HG02943 (cell line): ENCODE measurements around the gene TSPAN3.
A peak's percentile ranks its signal among the peaks of the same experiment; 100 is the strongest.

Experiments used
- ATAC-seq: cut with Tn5 transposase; IDR thresholded peaks from one replicate; pipeline ENCODE4 v1.9.1; 2021; ENCODE audit warnings: mild to moderate bottlenecking, low read depth, moderate library complexity; ENCODE audit not compliant: unreplicated experiment

The TSPAN3 gene

GRCh38 chr15:77012868-77013267 lies 58.0 kb downstream of the TSPAN3 start:
- no peak for ATAC-seq

DNA sequence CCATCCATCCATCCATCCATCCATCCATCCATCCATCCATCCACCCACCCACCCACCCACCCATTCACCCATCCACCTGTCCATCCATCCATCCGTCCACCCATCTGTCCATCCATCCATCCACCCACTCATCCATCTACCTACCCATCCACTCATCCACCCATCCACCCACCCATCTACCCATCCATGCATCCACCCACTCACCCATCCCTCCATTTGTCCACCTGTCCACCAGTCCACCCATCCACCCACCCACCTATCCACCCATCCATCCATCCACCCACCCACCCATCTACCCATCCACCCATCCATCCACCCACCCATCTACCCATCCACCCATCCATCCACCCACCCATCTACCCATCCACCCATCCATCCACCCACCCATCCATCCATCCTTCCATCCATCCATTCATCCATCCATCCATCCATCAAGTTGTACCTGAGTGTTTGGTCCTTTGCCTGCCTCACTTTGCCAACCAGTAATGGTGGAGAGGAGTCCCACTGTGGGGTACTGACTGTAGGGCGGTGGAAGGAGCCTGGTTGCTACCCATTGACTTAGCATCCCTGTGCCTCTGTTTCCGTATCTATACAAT lies 58.7 kb downstream of the TSPAN3 start:
- ATAC-seq: no peak

DNA sequence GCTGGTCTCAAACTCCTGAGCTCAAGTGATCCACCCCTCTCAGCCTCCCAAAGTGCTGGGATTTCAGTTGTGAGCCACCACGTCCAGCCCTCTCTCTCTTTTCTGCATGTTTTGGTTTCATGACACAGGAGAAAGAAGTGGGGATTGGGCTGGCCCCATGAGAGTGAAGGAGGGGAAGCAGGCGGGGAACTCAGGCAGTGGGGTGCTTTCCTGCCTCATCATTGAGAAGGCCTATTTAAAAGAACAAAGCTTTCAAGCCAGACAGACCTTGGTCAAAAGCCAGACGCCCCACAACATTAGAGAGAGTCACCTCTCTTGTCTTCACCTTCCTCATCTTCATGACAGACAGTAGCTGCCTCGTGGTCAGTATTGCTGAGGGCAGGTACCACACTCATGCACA lies 60.1 kb downstream of the TSPAN3 start:
- no peak for ATAC-seq

DNA sequence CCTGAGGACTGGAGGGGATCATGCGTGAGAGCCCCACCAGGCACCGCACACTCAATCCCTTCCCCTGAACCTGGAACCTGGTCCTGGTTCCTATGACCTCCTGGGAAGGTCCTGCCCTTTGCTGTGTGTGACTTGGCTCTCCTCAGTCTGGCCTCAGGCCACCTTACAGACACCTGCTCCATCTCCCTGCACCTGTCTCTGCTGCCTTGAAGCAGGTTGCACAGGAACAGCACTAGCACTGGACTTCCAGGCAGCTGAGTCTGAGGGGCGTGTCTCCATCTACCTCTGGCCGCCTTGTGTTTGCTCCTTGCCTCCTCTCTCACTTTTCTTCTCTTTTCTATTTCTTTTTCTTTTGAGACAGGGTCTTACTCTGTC lies 60.6 kb downstream of the TSPAN3 start:
- ATAC-seq: no peak

DNA sequence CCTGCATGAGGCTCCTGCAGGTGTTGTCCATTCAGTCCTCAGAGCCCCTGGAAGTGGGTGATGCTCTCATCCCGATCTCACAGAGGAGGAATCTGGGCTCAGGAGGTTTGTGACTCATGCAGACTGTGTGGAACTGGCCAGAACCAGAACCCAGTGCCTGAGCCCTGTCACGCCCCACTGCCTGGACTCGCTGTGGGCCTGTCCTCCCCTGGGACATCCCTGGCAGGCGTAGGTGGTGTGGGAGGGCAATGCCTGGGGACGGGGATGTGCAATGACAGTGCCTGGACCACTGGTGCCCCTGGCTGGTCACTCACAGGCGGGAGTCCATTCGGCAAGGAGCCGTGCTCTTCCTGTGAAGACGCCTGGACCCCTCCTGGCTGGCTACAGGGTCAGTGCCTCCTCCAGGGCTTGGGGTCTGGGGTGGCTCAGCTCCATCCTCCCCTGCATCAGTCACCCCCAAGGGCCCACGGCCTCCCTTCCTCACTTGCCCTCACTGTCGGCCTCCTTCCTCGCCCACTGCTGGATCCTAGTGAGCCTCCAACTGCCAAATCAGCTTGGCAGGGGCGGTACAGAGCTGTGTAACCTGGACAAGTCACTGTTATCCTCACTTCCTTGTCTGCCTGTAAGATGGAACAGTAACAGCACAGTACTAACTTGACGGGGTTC lies 61.1 kb downstream of the TSPAN3 start:
- ATAC-seq: no peak

- no peak for ATAC-seq
Observed at GRCh38 chr15:77009176-77009575, 61.7 kb downstream of the TSPAN3 start.

DNA sequence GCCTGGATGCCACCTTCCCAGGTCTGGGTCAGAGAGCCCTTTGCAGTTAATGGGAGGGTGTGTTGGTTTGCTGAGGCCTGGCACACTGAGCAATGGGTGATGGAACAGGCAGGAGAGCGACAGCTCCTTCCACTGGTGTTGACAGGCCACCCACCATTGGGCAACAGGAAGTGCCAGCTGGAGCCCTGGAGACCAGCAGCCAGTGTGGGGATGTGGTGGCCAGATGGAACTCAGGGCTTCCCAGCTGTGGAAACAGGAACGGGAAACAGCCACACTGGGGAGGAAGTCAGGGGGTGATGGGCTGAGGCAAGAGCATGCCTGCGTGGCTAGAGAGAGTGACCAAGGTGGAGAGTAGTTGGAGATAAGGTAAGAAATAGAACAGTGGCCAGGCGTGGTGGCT lies 66.7 kb downstream of the TSPAN3 start:
- no peak for ATAC-seq

DNA sequence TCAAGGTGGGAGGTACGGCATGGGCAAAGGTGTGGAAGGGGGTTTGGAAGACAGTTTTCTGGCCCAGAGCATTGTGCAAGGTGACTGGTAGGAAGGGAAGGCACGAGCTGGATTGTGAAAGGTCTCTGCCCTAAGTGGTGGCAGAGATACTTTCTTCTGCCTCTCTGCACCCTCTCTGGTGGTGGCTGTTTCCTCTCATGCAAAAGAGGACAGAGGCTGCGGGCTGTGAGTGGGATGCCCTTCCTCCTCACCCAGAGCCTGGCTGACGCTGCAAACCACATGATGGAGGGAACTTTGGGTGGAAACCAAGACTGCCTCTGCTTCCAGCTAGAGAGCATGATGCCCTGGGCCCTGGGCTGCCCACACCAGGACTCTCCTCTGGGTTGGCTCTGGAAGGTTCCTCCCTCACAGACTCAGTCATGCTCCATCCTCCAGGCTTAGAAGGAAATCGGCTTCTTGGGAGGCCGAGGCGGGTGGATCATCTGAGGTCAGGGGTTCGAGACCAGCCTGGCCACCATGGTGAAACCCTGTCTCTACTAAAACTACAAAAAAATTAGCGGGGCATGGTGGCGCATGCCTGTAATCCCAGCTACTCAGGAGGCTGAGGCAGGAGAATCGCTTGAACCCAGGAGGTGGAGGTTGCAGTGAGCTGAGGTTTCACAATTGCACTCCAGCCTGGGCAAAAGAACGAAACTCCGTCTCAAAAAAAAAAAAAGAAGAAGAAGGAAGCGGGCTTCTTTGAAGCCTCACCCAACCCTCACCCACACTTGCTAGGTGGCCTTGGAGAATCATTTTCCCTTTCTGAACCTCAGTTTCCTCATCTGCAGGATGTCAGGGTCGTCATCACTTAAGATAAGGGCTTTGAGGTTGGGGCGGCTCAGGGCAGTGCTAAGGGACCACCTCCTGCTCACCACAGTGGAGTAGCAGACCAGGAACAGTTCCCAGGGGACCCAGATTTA lies 67.7 kb downstream of the TSPAN3 start:
- ATAC-seq: peak; percentile 79

DNA sequence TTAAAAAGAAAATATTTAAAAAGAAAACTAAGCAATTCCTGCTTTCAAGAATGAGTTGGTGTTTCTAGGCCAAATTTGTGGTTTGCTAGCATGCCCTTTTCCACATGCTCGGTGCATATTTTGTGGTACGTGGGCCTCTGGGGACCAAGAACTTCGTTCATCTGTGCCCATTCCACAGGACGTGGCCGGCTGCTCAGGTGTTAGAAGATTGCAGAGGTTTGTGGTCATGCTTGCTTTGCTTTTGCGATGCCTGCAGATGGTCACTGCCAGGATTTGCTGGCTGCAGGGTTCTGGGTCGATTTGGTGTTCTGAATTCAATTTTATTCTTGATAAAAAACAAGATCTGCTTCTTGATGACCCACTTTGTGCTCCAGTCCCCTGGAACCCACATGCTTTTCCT lies 68.5 kb downstream of the TSPAN3 start:
- no peak for ATAC-seq

- ATAC-seq: no peak
Observed at GRCh38 chr15:77001966-77002365, 68.9 kb downstream of the TSPAN3 start.

- no peak for ATAC-seq
Observed at GRCh38 chr15:77001351-77001750, 69.6 kb downstream of the TSPAN3 start.

- ATAC-seq: no peak
Observed at GRCh38 chr15:76999996-77000395, 70.9 kb downstream of the TSPAN3 start.

GRCh38 chr15:76998663-76999285 lies 72.1 kb downstream of the TSPAN3 start:
- ATAC-seq: no peak

DNA sequence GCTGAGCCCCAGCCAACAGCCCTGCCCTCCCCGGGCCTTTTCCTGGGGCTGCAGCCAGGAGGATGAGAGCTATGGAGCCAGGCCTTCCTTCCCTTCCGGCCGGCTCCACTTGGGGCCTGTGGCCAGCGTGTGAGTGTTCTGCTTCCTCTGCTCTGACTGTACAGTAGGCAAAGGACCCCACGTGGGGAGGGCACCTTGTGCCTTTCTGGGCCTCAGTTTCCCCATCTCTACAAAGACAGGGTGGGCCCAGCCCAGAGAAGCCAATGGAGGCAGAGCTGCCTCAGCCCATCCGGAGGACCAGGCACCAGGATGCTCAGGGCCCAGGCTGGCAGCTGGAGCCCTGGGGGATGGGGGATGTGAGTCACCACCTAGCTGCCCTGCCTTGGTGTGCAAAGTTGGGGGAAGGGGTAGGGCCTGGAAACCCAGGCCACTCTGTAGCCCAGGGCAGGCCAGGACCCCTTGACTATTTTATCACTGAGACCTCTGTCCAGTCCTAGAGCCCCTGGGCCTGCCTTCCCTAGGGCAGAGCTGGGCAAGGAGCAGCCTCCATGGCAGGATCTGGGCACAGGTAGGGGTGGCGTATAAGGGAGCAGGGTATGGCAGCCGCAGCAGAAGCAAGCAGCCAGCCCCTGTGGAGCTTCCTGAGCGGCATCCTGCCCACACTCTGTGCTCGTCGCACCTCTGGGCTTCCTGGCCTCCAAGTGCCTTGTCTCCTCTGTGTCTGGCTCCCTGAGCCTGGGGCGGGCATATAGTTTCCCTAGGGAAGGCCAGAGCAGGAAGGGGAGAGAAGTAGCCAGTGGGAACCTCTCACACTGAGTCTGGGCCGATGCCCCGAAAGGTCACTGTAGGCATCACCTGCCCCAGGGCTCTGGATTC lies 74.1 kb downstream of the TSPAN3 start:
- no peak for ATAC-seq

DNA sequence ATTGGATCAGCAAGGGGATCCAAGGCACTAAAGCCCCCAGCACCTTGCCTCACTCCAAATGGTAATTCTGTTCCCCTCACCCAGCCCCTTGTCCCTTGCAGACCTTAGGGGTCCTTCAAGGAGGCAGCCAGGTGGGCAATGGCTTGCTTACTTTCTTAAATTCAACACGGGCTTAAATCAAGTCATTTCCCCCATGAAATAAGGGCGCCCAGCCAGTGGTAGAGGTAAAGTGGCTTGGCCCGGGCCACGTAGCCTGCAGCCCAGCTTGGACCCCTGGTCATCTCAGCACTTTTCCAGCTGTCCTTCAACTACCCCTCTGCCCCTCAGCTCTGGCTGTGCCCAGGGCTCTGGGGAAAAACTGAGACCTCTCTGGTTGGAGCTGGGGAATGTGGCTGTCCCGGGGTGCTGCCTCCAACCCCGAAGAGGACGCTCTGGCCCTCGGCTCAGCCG lies 74.8 kb downstream of the TSPAN3 start:
- ATAC-seq: no peak

GRCh38 chr15:76994971-76995945 lies 75.7 kb downstream of the TSPAN3 start, which contains the start of gene PSTPIP1:
Gene PSTPIP1 (plus strand): TSS chr15:76995126. CDS start chr15:76995574, 448 bp downstream.
- no peak for ATAC-seq

DNA sequence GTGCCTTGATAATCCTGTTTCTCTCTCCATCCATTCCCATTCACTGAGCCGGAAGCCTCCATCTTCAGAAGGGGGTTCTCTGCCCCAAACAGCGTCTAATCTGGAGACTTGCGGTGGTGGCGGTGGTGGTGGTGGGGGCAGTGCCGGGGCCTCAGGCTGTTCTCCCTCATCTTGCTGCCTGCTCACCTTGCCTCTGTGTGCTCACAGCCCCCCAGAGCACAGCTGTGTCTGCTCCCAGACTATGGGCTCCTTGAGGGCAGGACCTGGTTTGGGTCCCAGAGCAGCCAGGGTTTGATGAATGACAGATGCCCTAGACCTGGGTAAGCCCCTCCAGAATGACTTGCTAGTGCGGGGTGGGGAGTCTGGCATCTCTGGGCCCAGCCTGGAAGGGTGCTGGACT lies 76.4 kb downstream of the TSPAN3 start:
- ATAC-seq: no peak

GRCh38 chr15:76994001-76994400 lies 76.9 kb downstream of the TSPAN3 start:
- no peak for ATAC-seq
